Activated CD4-positive, alpha-beta T cell treated with anti-CD3 and anti-CD28 coated beads, Interleukin-10, Interleukin-2, amounts not matched to agents 100 ng/mL and 50 ng/mL, durations not matched to agents 16 hours and 8 hours (primary cell): ENCODE data around the gene MEF2A.

ENCODE experiments used
- DNase-seq: peaks from one replicate; pipeline ENCODE4 v3.0.0-alpha.2; 2020

Gene MEF2A

DNA sequence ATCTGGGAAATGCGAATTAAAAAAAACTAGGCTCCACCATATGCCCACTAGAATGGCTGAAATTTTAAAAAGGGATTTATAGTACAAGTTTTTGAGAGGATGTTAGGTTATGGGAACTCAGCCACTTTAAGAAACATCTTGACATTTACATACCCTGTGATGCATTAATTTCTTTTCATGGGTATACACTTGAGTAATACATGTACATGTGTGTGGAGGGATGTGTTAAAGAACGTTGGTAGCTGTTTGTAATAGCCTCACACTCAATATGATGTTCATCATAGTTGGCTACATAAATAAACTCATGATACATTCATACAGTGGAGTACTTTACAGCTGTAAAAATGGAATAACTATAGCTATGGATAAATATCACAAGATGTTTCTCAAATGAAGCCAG, 40.9 kb downstream of the MEF2A start:
- no peak for DNase-seq

DNA sequence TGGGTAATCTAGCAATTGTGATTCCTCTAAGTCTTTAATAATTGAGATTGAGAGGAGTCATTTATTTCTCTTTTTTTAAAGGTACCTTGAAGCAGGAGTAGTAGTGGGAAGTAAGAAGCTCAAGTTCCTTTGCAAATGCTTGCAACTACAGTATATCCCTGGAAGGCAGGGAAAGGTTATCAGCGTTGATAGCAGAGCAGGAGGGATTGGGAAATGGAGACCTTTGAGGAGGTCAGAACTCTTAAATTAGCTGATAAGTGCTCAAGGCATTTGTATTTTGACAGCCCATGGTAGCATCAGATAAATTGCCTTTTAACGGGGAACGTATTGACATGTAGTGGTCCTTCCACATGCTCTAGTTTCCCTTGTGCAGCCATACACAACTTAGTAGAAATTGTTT, 47.7 kb downstream of the MEF2A start:
- DNase-seq: no peak

DNA sequence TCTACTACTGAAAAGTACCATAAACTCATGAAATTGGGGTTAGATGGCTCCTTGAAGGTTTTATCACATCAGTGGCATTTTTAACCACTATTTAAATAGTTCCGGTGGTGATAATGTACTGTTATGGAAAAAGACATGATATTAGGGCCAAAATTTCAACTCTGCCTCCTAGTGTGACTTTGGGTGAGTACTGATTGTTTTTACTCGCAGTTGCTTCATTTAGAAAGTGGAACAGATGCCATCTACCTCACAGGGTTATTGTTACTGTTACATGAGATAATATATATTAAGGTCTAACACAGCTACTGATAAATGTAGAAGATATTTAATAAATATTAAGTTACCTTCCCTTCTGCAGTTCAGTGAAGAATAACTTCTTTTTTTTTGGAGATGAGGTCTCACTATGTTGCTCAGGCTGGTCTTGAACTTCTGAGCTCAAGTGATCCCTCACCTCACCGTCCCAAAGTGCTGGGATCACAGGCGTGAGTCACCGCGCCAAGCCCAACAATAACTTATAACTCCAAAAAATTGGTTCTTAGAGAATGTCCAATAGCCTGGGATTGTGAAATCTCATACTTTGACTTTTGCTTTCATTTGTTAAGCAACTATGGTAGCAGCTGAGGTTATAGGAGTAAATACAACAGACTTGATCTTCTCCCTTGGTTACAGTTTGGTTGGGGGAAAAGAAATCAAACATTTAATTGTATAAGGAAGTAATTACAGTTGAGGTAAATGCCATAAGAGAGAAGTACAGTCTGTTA, 48.3 kb downstream of the MEF2A start:
- DNase-seq: no peak

DNA sequence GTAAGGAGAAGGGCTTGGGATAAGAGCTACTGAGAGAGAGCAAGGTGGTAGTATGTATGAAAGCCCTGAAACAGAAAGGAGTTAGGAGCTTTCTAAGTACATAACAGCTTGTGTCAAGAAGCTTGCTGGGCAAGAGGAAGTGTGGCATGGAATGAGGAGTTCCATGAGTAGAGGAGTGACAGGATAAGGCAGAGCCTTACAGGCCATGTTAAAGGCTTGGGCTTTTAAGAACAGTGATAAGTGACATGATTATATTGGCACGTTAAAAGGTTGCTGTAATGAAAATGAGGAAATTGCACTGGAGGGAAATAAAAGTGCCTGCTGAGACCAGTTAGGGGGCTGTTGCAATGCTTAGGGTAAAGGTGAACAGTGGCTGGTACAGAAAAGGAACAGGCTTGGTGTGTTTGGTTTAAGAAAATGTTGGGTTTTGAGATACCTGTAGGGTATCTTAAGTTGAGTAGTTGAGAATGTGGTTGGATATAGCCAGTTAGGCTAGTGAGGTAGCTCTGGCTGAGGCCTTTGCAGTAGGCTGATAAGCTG, 49.0 kb downstream of the MEF2A start:
- no peak for DNase-seq

- no peak for DNase-seq
Observed at GRCh38 chr15:99615460-99615859, 49.7 kb downstream of the MEF2A start.

DNA sequence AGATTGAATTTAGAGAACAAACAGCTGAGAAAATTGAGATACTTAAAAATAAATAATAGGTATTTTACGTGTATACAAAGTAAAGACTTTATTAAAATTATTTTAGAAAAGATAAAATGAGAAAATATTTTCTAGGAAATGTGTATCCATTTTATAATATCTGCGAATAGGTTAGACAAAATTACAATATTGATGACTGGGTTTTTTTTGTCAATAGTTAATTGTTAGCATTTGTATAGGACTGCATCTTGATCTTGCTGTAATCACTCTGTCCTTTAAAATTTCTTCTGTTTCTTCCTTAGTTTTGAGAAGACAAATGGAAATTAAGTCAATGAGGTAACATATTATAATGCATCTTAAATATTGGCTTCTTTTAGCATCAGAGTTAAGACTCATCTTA, 50.3 kb downstream of the MEF2A start:
- no peak for DNase-seq

DNA sequence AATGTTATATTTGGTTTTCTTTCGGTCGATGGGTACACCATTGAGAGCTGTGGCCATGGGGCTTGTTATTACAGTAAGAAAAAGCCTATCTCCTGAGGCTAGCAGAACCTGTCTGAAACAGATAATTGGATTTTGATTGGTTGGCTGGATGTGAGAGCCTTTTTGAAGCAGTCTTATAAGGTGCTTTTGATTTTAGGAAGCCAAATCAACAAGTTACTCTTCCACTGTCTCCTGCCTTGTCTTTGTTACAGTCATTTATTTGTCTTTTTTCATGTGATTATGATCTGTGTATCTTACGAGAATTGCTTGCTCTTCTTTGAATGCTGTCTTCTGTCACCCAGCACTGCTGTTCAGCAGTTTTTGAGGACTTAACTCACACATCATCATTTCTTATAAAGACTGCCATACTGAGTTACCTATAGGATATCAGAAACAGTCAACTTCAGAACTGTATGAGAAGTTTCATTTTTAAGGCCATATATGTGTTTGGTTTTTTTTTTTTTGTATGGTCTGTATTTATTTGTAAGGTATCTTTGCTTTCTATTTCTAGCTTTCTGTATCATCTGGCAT, 51.1 kb downstream of the MEF2A start:
- DNase-seq: peak; percentile 17

- DNase-seq: no peak
Observed at GRCh38 chr15:99618941-99619411, 53.2 kb downstream of the MEF2A start.

- DNase-seq: no peak
Observed at GRCh38 chr15:99619712-99620111, 53.9 kb downstream of the MEF2A start.

- no peak for DNase-seq
Observed at GRCh38 chr15:99620178-99620577, 54.4 kb downstream of the MEF2A start.

DNA sequence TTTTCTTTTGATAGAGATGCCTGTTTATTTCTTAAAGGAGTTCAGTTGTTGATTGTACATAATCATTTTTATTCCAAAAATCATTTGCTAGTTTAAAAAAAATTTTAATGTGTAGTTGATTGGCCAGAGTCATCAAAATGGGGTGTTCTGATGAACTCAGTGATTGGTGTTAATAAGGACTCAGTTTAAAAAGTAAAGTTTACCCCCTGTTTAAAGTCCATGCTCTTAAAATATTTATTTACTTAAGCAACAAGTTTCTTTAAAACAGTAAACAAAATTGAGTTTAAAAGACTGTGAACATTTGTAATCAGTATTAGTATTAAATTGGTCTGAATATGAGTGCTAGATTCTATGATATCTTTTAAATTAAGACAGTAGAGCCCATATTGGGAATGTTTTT, 56.0 kb downstream of the MEF2A start:
- no peak for DNase-seq

DNA sequence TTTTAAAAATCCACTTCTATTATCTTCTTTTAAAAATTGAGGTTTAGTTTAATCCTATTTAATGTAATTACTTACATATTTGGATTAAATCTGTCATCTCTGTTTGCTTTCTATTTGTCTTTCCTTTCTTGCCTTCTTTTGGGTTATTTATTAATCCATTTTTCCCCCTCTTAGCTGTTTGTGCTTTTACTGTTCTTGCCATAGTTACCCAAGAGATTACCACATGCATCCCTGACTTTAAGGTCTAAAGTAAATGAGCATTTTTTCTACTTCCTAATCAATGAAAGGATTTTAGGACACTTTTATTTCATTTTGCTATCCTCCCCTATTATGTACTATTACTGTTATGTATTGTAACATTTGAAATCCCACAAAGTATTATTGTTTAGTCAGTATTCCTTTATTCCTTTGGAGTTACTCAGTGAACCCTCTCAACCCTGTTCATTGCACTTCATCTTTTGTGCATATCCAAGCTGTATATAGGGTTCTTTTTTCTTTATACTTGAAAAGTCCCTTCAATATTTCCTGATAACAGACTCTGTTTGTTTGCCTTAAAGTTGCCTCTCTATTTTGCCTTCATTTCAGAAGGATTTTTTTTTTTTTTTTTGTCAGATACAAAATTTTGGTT, 62.7 kb downstream of the MEF2A start:
- no peak for DNase-seq

GRCh38 chr15:99630607-99631131, 64.9 kb downstream of the MEF2A start:
- no peak for DNase-seq

DNA sequence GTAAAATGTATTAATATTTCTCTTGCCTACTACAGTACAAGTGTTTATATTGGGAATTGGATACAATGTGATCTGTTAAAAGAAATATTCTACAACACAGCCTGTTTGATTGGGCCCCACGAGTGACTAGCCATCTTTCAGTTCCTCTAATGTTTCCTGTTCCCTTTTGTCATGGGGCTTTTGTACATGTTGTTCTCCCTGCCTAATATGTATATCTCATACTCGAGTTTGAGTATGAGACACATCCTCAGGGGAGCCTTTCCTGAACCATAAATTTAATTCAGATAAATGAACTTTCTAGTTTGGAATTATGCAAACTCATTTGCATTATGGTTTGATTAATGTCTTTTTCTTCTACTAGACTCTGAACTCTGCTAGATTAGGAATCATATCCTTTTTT, 65.5 kb downstream of the MEF2A start:
- DNase-seq: no peak

GRCh38 chr15:99632521-99632920, 66.7 kb downstream of the MEF2A start:
- no peak for DNase-seq

- no peak for DNase-seq
Observed at GRCh38 chr15:99633655-99634054, 67.9 kb downstream of the MEF2A start.

DNA sequence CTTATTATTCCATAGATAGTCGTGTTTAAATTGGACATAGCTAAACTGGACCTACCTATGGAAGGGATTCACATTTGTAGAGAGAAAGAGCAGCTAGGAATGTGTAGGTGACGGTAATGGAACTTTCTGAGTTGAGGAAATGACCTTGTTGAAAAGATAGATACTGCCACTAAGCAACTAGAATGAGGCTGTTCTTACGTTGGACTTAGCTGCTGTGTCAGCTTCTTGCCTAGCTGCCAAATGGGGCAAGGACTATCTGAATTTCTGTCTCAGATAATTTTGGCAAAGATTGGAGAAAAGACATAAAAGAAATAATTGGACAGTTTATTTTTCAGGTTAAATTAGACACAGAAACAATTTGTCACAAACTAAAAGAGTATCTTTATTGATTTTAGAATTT, 68.8 kb downstream of the MEF2A start:
- no peak for DNase-seq

- DNase-seq: no peak
Observed at GRCh38 chr15:99635145-99635544, 69.4 kb downstream of the MEF2A start.

DNA sequence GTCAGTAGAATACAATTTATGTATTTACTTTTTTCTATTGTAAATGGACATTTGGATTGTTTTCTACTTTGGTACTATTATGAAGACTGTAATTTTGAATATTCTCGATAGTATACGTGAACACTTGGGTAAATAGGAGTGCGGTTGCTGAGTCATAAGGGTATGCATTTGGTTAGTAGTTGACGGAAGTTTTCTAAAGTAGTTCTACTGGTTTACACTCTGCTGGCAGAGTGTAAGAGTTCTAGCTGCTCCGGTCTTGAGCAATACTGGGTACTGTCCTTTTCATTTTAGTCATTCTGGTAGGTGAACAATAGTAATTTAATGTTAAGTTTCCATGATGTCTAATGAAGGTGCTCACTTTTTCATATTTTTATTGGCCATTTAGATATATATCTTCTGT, 70.0 kb downstream of the MEF2A start:
- peak; percentile 69 for DNase-seq

GRCh38 chr15:99644913-99645542, 79.2 kb downstream of the MEF2A start:
- DNase-seq: no peak

- DNase-seq: no peak
Observed at GRCh38 chr15:99645543-99645935, 79.8 kb downstream of the MEF2A start.

DNA sequence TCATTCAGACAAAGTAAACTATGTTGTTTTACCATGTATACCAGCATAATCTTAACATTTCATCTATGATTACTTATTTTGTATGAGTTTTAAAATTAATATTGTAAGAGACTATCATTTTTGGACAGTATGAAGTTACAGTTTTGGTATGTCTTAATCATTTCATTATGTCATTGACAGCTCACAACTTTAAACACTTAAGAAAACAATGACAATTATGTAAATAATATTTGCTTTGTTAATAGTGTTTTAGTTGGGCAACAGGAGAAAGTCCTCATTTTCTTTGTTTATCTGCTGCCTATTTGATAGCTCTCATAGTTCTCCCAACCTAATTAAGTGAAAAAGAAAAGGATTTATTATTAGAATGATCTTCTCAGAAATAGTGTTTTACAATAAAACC, 80.2 kb downstream of the MEF2A start:
- DNase-seq: no peak
